Glutamatergic neuron (in vitro differentiated cells): Measurements from ENCODE around the gene TCERG1L. TPM values are rescaled to one million over a fixed set of nuclear protein-coding genes. Genes with fewer than 3 reads are reported as not detected.
A peak's percentile ranks its signal among the peaks of the same experiment; 100 is the strongest.

ENCODE experiments used
- DNase-seq: peaks from one replicate; pipeline ENCODE4 v3.0.0; 2022
- H3K27ac Mint-ChIP-seq: one replicate; pipeline ENCODE4 v1.8.0; 2020; ENCODE audit warnings: mild to moderate bottlenecking, mixed read lengths, inconsistent platforms; ENCODE audit not compliant: unreplicated experiment
- H3K27me3 Mint-ChIP-seq: one replicate; pipeline ENCODE4 v1.8.0; 2020; ENCODE audit warnings: mild to moderate bottlenecking, moderate library complexity, mixed read lengths, inconsistent platforms; ENCODE audit not compliant: unreplicated experiment
- H3K36me3 Mint-ChIP-seq: one replicate; pipeline ENCODE4 v1.8.0; 2020; ENCODE audit warnings: mild to moderate bottlenecking, mixed read lengths, inconsistent platforms; ENCODE audit not compliant: unreplicated experiment
- H3K4me1 Mint-ChIP-seq: one replicate; pipeline ENCODE4 v1.8.0; 2020; ENCODE audit warnings: mild to moderate bottlenecking, low read depth, mixed read lengths, inconsistent platforms; ENCODE audit not compliant: unreplicated experiment
- H3K4me3 Mint-ChIP-seq: one replicate; pipeline ENCODE4 v1.8.0; 2020; ENCODE audit warnings: mild to moderate bottlenecking, mixed read lengths, inconsistent platforms; ENCODE audit not compliant: unreplicated experiment
- H3K9me3 Mint-ChIP-seq: one replicate; pipeline ENCODE4 v1.8.0; 2020; ENCODE audit warnings: mild to moderate bottlenecking, moderate library complexity, mixed read lengths, inconsistent platforms; ENCODE audit not compliant: unreplicated experiment
- CTCF ChIP-seq: fragments of 200-600 bp; sonication (generic); IDR thresholded peaks from one replicate; pipeline ENCODE4 v1.5.0; 2021; ENCODE audit not compliant: partially characterized antibody, unreplicated experiment
- total RNA-seq: library from RNA; stranded (reverse); fragmentation: NEBNext Ultra II Directional; extraction: Animal tissue kit (Norgen Biotek cat#: 25700); gene quantifications from one replicate; pipeline ENCODE4 v1.2.1, GENCODE V29; 2021; ENCODE audit not compliant: unreplicated experiment

The TCERG1L gene
- total RNA-seq, 1 donor from 2014 or later: 2.2 TPM

GRCh38 chr10:131132681-131133080 is 178.8 kb downstream of the TCERG1L start:
- H3K36me3 Mint-ChIP-seq: no peaks in the 10 kb centered on the region
- no peak for TF ChIP-seq CTCF

GRCh38 chr10:131131726-131132591 is 179.6 kb downstream of the TCERG1L start:
- Mint-ChIP-seq H3K4me1 (peaks cover 5% of the 10 kb centered on the region), H3K36me3 (no peaks in the 10 kb centered on the region), H3K4me3 (no peak overlapping the region), H3K27me3 (peaks cover 2% of the 10 kb centered on the region), H3K9me3 (peaks cover 2% of the 10 kb centered on the region), H3K27ac (no peak overlapping the region)
- DNase-seq: peak; percentile 9
- no peak for TF ChIP-seq CTCF

More at GRCh38 chr10:131132681-131133080, 178.8 kb downstream of the TCERG1L start:
- no peak overlapping the region for H3K4me3 Mint-ChIP-seq
- no peak overlapping the region for H3K27ac Mint-ChIP-seq
- H3K9me3 Mint-ChIP-seq: peaks cover 2% of the 10 kb centered on the region
- DNase-seq: peak; percentile 3
- peaks cover 5% of the 10 kb centered on the region for H3K4me1 Mint-ChIP-seq
- peaks cover 2% of the 10 kb centered on the region for H3K27me3 Mint-ChIP-seq

- DNase-seq: no peak
- Mint-ChIP-seq H3K4me3 (no peak overlapping the region), H3K9me3 (peaks cover 2% of the 10 kb centered on the region)
Observed at GRCh38 chr10:131130025-131130424, 181.5 kb downstream of the TCERG1L start.

GRCh38 chr10:131129544-131129943 is 182.0 kb downstream of the TCERG1L start:
- Mint-ChIP-seq H3K4me3 (no peak overlapping the region), H3K27ac (no peak overlapping the region), H3K9me3 (peaks cover 2% of the 10 kb centered on the region), H3K4me1 (peaks cover 5% of the 10 kb centered on the region), H3K36me3 (peaks cover under 1% of the 10 kb centered on the region), H3K27me3 (no peaks in the 10 kb centered on the region)
- no peak for TF ChIP-seq CTCF
- DNase-seq: no peak

More at GRCh38 chr10:131130025-131130424, 181.5 kb downstream of the TCERG1L start:
- Mint-ChIP-seq H3K27me3 (peaks cover 2% of the 10 kb centered on the region), H3K36me3 (no peaks in the 10 kb centered on the region), H3K4me1 (peaks cover 5% of the 10 kb centered on the region), H3K27ac (no peak overlapping the region)
- no peak for TF ChIP-seq CTCF

- H3K4me1 Mint-ChIP-seq: peaks cover 5% of the 10 kb centered on the region
Observed at GRCh38 chr10:131128731-131129130, 182.8 kb downstream of the TCERG1L start.

More at GRCh38 chr10:131128731-131129130, 182.8 kb downstream of the TCERG1L start:
- H3K27me3 Mint-ChIP-seq: no peaks in the 10 kb centered on the region
- no peak overlapping the region for H3K4me3 Mint-ChIP-seq
- peaks cover 2% of the 10 kb centered on the region for H3K9me3 Mint-ChIP-seq
- no peak for TF ChIP-seq CTCF
- H3K27ac Mint-ChIP-seq: no peak overlapping the region
- peaks cover 4% of the 10 kb centered on the region for H3K36me3 Mint-ChIP-seq
- no peak for DNase-seq
